Measurements from ENCODE around the gene TMEM87A. TPM values are rescaled to one million over a fixed set of nuclear protein-coding genes. Genes with fewer than 3 reads are reported as not detected.

TMEM87A gene
- total and polyA plus RNA-seq, 2 of the 8 experiments (the other 6 are each of a cell fraction or from before 2014, with no cell fraction given): 15.2 to 33.1 TPM

DNA sequence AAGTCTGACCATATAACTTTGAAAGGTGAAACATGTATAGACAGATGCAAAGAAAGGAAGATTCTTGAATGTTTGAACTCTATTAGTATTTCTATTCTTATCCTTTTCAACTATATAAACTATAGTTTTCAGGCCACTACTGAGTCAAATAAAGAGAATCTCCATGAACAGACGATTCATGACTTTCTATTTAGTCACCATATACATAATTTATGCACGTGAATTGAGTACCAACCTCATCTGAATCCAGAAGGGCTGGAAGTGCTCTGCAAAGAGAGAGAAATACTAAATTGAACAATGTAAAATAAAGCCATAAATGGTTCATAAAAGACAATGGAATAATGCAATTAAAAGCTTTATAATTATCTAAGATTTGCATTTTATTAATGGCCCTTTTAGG, 55.7 kb downstream of the TMEM87A start:
- Histone ChIP-seq H3K79me1 (ENCODE audit: low read depth, low read length) (no peaks in the 10 kb centered on the region), H3K9ac (replicated peaks in 1 of 4; ENCODE audit: extremely low read depth in 1 of 4, low read depth in 3 of 4, low read length in 3 of 4) (no peak overlapping the region), H3K27ac (ENCODE audit: low read depth, low read length) (no peak overlapping the region), H3K23ac (ENCODE audit: insufficient read length) (no peak overlapping the region), H2BK120ac (replicated peaks; ENCODE audit: low read depth, low read length) (no peak overlapping the region), H4K5ac (ENCODE audit: insufficient read length, low read depth, low read length) (no peak overlapping the region), H3K56ac (replicated peaks; ENCODE audit: insufficient read length, low read depth, low read length) (no peak overlapping the region), H2BK20ac (ENCODE audit: low read length) (no peak overlapping the region), H3K18ac (ENCODE audit: extremely low read depth, low read length) (no peak overlapping the region), H3K4me3 (ENCODE audit: extremely low read depth in 1 of 4, insufficient read depth in 2 of 4, low read depth in 3 of 4, low read length in 4 of 4) (no peak overlapping the region), H3K79me2 (ENCODE audit: control insufficient read depth in 1 of 2, insufficient read depth in 2 of 2, low read length in 2 of 2) (no peaks in the 10 kb centered on the region), H4K20me1 (replicated peaks in 1 of 2; ENCODE audit: control insufficient read depth in 1 of 2, insufficient read depth in 2 of 2, low read length in 2 of 2) (no peaks in the 10 kb centered on the region), H4K8ac (ENCODE audit: extremely low read depth, insufficient read depth, low read length) (no peak overlapping the region), H3K4me2 (ENCODE audit: insufficient read depth in 1 of 2, low read depth in 2 of 2, low read length in 2 of 2) (no peak overlapping the region), H3K36me3 (ENCODE audit: control insufficient read depth in 2 of 4, insufficient read depth in 4 of 4, low read length in 3 of 4) (peaks cover 6 to 46% (median 26%) of the 10 kb centered on the region in 4 experiments; a peak in 7 of 8 replicates), H2BK5ac (ENCODE audit: low read depth, low read length) (no peak overlapping the region), H2BK15ac (ENCODE audit: low read length) (no peak overlapping the region), H2BK12ac (ENCODE audit: low read depth, low read length) (no peak overlapping the region), H3K9me3 (ENCODE audit: insufficient read depth in 2 of 2, low read depth in 1 of 2, low read length in 1 of 2) (no peaks in the 10 kb centered on the region), H3K4ac (replicated peaks; ENCODE audit: insufficient read length, low read depth, low read length) (no peak overlapping the region), H3K23me2 (ENCODE audit: low read depth, low read length) (no peaks in the 10 kb centered on the region), H2AK5ac (ENCODE audit: low read depth, low read length) (no peak overlapping the region), H3K27me3 (replicated peaks in 1 of 4; ENCODE audit: control insufficient read depth in 3 of 4, extremely low read depth in 1 of 4, insufficient read depth in 3 of 4, low read length in 3 of 4) (no peaks in the 10 kb centered on the region), H3K4me1 (replicated peaks in 1 of 4; ENCODE audit: control insufficient read depth in 3 of 4, insufficient read depth in 4 of 4, low read length in 3 of 4) (no peaks in the 10 kb centered on the region), H3K14ac (ENCODE audit: insufficient read length) (no peak overlapping the region), H2AFZ (ENCODE audit: low read length) (no peak overlapping the region), H4K91ac (replicated peaks; ENCODE audit: insufficient read length, low read length) (no peak overlapping the region)
- WGBS, 2 experiments (ENCODE audit: extremely low coverage in 1 of 2, insufficient coverage in 1 of 2, insufficient read length in 1 of 2, insufficient replicate concordance in 2 of 2, low coverage in 1 of 2, low lambda C conversion rate in 2 of 2, missing lambda C conversion rate in 1 of 2): 95% methylated on average over 2 of the region's 2 CpGs; no CpG with 5 or more reads in 1 of the 2 experiments
- CTCF ChIA-PET (ENCODE audit: partially characterized antibody): interaction anchor here (0.6 to 0.9 kb wide), 2 partner anchors 9 to 35 kb away, joined by 3 to 4 read pairs; no protein-coding TSS in a partner anchor
- no peak for DNase-seq (ENCODE audit: low read depth in 1 of 2, low spot score in 2 of 2)
- POLR2A ChIA-PET (ENCODE audit: partially characterized antibody): no interaction called here
- no peak for FAIRE-seq
- TF ChIP-seq GTF2F1 (IDR thresholded peaks at IDR 0.05; ENCODE audit: borderline replicate concordance, low read depth, low read length) (no peak), CHD2 (IDR thresholded peaks at IDR 0.05; ENCODE audit: low read length) (no peak), RAD21 (IDR thresholded peaks at IDR 0.05 in 1 of 2, conservative IDR thresholded peaks at IDR 0.05 in 1 of 2; ENCODE audit: low read depth in 2 of 2, low read length in 2 of 2) (no peak), NANOG (IDR thresholded peaks at IDR 0.05; ENCODE audit: insufficient read depth, low read depth, low read length, poor library complexity, severe bottlenecking) (no peak), SRF (IDR thresholded peaks at IDR 0.05; ENCODE audit: low read depth, low read length) (no peak), SIX5 (IDR thresholded peaks at IDR 0.05; ENCODE audit: low read depth, low read length) (no peak), KDM4A (IDR thresholded peaks at IDR 0.05; ENCODE audit: low read depth, low read length, severe bottlenecking) (no peak), JUN (IDR thresholded peaks at IDR 0.05; ENCODE audit: low read depth, low read length) (no peak), TAF1 (IDR thresholded peaks at IDR 0.05; ENCODE audit: low read depth, low read length) (no peak), RBBP5 (IDR thresholded peaks at IDR 0.05; ENCODE audit: borderline replicate concordance, low read depth, low read length) (no peak), TAF7 (optimal IDR thresholded peaks at IDR 0.05; ENCODE audit: borderline replicate concordance, low read depth, low read length) (no peak), EGR1 (IDR thresholded peaks at IDR 0.05; ENCODE audit: borderline replicate concordance, low read depth, low read length) (no peak), CTBP2 (IDR thresholded peaks at IDR 0.05; ENCODE audit: borderline replicate concordance, insufficient read depth, insufficient read length, low read length) (no peak), PHF8 (conservative IDR thresholded peaks at IDR 0.05; ENCODE audit: low read depth, low read length) (no peak)
